Activated T-helper 9 cell treated with anti-CD3 and anti-CD28 coated beads, Interleukin-2, amount 50 U/mL, for 16 hours (primary cell): Measurements from ENCODE around the gene GPR139.

Experiments
- DNase-seq: peaks from one replicate; pipeline ENCODE4 v3.0.0-alpha.2; 2020; ENCODE audit warnings: low read depth

GPR139 gene

GRCh38 chr16:20073203-20074098 lies at the start of gene GPR139:
Gene GPR139, minus strand, starts transcription at chr16:20073890. Its CDS starts 274 bp downstream, at chr16:20073616.
- no peak for DNase-seq

DNA sequence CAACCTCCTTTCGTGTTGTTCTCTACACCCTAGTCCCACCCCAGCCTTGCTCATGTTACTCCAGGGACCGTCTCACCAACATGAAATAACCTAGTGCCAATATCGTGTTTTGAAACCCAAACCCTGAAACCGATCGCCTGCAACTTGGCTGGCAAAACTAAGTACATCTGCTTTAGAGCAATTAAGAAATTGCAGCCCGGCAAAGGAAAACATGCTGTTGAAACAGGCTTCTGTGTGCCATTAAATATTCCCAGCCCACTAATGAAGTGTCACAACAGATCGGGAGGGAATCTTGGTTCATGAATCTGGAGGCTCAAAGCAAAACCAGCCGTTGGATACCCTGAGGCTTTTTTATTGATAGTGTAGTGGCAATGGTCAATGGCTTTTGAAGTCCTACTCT lies 48.3 kb upstream of the GPR139 start:
- DNase-seq: no peak

- no peak for DNase-seq
Measured at GRCh38 chr16:20114356-20114755, 40.7 kb upstream of the GPR139 start.

GRCh38 chr16:20111143-20111542 lies 37.5 kb upstream of the GPR139 start:
- no peak for DNase-seq

- no peak for DNase-seq
Measured at GRCh38 chr16:20107083-20107482, 33.4 kb upstream of the GPR139 start.

GRCh38 chr16:20104563-20105183 lies 31.0 kb upstream of the GPR139 start:
- DNase-seq: no peak

- DNase-seq: no peak
Measured at GRCh38 chr16:20102521-20102920, 28.8 kb upstream of the GPR139 start.

- no peak for DNase-seq
Measured at GRCh38 chr16:20102021-20102420, 28.3 kb upstream of the GPR139 start.

GRCh38 chr16:20099375-20099774 lies 25.7 kb upstream of the GPR139 start:
- no peak for DNase-seq

DNA sequence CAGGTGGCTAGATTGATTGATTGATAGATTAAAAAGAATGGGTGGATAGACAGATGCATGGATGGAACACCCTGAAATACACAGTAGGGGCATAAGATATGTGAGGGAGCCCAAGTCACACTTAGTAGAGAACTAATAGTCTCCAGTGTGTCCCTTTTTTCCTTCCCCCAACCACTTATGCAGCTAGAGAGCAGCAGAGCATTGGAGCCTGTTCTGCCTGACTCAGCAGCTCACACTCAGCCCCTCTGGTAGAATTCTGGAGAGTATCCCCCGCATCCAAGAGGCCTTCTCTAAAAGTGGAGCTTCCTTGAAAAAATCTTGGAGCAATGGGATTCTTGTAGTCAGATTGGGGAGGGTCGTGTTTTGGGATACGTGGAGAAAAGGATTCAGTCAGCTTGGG lies 20.5 kb upstream of the GPR139 start:
- DNase-seq: no peak

DNA sequence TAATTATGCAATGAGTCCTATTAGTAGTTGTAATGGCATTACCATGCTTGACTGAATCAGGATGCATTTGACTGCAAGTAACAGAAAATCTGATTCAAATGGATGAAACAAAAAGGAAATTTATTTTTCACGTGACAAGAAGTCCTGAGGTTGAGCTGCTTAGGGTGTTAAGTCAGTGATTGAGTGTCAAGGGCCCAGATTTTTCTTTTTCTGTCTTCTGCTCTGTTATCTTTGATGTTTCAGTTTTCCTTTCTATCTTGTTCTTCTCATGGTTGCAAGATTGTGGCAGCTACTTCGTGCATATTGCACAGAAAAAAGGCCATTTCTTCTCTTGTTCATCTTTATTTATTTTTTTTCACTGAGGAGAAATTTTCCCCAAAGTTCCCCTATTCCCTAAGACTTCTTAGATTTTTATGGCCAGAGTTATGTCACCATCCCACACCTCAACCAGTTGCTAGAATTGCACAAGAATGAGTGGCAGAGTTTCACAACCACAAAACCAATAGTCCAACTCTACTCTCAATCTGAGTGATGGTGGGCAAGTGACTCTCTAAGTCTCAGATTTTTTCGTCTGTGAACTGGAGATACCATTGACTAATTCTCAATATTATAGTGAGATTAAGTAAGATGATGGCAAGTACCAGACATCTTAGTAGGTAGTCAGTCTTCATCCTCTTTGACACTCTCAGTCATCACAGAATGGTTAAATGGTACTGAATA lies 15.7 kb upstream of the GPR139 start:
- DNase-seq: no peak

GRCh38 chr16:20084624-20085226 lies 11.0 kb upstream of the GPR139 start:
- no peak for DNase-seq

- no peak for DNase-seq
Measured at GRCh38 chr16:20079106-20079505, 5.4 kb upstream of the GPR139 start.

- no peak for DNase-seq
Measured at GRCh38 chr16:20075243-20075642, 1.6 kb upstream of the GPR139 start.

DNA sequence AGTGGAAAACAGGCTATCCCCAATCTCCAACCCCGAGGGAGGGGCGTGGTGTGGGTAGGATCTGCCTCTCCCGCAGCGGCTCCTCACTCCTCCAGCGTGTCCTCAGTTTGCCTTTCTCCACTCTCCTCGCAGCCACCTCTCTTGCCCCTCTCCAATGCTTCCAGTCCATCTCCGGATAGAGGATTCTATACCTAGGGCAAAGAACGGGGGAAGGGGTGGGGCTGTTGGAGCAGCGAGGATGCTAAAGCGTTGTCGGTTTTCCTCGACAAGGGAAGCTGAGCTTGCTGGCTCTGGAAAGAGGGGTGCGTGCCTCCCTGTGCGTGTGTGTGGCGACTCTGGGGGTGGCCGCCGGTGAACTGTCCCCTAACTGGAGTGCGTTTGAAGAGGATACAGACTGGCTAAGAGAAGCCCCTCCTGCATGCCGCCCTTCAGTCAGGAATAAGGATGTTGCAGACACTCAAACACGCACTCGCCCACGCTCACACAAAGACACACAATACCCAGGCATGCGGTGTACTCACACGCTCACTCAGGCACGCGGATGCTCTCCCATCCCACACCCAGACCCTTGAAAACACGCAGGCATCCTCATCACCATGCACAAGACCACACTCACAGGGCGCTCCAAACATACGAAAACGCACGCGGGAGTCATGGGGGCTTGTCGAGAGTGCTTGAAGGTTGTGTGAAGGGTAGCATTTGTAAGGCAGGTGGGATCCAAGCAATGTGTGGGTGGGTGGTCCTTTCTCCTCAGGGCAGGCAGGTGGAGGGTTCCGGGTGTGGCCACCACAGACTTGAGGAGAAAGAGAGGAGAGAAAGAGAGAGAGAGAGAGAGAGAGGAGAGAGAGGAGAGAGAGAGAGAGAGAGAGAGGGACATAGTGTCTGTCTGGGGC lies 655 bp upstream of the GPR139 start:
- no peak for DNase-seq

- DNase-seq: no peak
Measured at GRCh38 chr16:20072874-20073202, 852 bp downstream of the GPR139 start.

DNA sequence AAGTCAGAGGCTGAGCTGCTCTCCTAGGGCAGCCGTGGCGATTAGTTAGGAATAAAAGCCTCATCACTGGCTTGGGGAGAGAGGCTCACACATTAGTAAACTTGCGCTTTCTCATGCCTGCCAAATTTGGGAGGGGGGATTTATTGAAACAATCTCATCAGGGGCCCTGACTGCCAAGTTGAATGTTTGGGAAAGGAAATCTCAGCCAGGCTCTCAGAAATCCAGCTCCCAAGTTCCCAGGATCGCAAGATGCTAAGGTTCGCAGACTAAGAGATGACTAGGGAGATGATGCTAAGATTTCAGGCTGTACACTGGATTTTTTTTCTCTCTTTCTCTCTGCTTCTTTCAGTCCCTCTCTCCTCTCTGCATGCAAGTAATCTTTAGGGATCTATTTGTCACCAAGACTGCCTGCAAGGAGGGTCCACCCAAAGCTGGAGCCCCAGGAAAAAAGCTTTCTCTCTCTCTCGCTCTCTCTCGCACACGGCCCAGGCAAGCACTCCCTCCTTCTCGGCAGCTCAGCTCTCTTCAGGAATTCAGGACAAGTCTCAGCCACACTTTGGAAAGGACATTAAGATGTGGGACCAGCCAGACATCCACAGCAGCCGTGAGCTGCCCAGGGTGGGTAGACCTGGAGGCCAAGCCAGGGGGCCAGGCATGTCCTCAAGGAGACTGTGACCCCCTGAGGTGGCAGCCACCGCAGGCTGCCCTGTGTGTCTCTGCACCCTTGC lies 1.4 kb downstream of the GPR139 start:
- no peak for DNase-seq

DNA sequence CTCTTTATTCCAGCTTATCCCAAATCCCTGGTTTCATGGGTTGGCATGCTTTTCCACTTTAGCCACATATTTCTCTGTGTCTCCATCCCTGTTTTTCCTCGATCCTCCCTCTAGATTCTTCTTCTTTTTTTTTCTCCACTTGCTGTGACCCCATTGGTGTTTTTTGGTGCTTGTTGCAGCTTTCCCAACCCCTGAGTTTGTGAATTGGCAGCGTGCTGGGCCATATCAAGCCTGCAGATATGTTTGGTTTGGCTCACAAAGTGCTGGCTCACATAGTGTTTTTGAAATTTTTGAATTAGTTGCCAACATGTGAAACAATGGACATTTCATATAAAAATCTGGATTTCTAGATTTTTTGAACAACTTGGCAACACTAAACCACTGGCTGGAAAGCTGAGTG lies 8.8 kb downstream of the GPR139 start:
- DNase-seq: no peak

DNA sequence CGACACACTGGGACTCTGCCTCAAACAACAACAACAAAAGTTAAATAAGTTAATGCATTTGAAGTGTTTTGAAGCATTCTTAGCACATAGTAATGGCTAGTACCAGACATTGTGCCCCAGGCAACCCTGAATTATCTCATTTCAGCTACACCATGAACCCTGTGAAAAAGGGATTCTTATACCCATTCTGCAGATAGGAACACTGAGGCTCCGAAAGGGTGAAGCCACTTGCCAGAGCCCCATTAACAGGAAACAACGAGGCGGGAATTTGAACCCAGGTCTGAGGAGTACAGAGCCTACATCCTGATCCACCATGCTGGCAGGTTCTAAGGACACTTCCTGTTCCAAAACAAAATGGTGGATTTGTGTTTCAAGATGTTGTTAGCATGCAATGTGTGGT lies 9.2 kb downstream of the GPR139 start:
- no peak for DNase-seq

DNA sequence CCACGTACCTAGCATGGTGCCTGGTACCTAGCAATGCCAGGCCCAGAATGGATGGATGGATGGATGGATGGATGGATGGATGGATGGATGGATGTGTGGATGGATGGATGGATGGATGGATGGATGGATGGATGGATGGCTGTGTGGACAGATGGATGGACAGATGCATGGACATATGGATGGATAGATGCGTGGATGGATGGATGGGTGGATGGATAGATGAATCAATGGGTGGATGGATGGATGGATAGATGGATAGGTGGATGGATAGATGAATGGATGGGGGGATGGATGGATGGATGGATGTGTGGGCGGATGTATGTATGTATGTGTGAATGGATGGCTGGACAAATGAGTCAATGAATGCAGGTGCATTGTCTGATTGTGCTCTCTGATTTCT lies 12.6 kb downstream of the GPR139 start:
- no peak for DNase-seq

GRCh38 chr16:20056436-20056835 lies 17.3 kb downstream of the GPR139 start:
- no peak for DNase-seq
